Fibroblast of the aortic adventitia (primary cell): ENCODE measurements around the gene TRPV2. TPM values are rescaled to one million over a fixed set of nuclear protein-coding genes. Genes with fewer than 3 reads are reported as not detected.

Experiments used
- DNase-seq: peaks from one replicate; pipeline ENCODE4 v3.0.0-alpha.2; 2010; ENCODE audit warnings: low read depth
- H3K4me3 ChIP-seq: 2 replicates; pipeline ENCODE4 v1.5.1; 2011; ENCODE audit warnings: low read depth, mild to moderate bottlenecking, control low read depth, low read length, moderate library complexity
- CTCF ChIP-seq: IDR thresholded peaks from 2 replicates; pipeline ENCODE4 v1.5.1; 2011; ENCODE audit warnings: mild to moderate bottlenecking, low read length, control low read depth, inconsistent platforms; ENCODE audit not compliant: insufficient read depth
- total RNA-seq: library from RNA; depleted of rRNA; stranded (reverse); fragments of >200 nt; gene quantifications from 2 replicates; pipeline ENCODE4 v1.2.3, GENCODE V29; 2012; ENCODE audit warnings: low replicate concordance

TRPV2 gene
- total RNA-seq, 1 donor, result 5.3 TPM

GRCh38 chr17:16423226-16423872 lies 8.0 kb downstream of the TRPV2 start:
- no peak for DNase-seq
- no peak for TF ChIP-seq CTCF
- no peak overlapping the region for H3K4me3 ChIP-seq

- no peak for TF ChIP-seq CTCF
- no peak overlapping the region for H3K4me3 ChIP-seq
- no peak for DNase-seq
Observed at GRCh38 chr17:16425202-16425601, 9.8 kb downstream of the TRPV2 start.

GRCh38 chr17:16425698-16426659 lies 10.6 kb downstream of the TRPV2 start:
- TF ChIP-seq CTCF, result no peak
- H3K4me3 ChIP-seq, result no peak overlapping the region
- DNase-seq, result no peak

- no peak for DNase-seq
- H3K4me3 ChIP-seq, result no peak overlapping the region
- TF ChIP-seq CTCF, result no peak
Observed at GRCh38 chr17:16427020-16427419, 11.6 kb downstream of the TRPV2 start.

DNA sequence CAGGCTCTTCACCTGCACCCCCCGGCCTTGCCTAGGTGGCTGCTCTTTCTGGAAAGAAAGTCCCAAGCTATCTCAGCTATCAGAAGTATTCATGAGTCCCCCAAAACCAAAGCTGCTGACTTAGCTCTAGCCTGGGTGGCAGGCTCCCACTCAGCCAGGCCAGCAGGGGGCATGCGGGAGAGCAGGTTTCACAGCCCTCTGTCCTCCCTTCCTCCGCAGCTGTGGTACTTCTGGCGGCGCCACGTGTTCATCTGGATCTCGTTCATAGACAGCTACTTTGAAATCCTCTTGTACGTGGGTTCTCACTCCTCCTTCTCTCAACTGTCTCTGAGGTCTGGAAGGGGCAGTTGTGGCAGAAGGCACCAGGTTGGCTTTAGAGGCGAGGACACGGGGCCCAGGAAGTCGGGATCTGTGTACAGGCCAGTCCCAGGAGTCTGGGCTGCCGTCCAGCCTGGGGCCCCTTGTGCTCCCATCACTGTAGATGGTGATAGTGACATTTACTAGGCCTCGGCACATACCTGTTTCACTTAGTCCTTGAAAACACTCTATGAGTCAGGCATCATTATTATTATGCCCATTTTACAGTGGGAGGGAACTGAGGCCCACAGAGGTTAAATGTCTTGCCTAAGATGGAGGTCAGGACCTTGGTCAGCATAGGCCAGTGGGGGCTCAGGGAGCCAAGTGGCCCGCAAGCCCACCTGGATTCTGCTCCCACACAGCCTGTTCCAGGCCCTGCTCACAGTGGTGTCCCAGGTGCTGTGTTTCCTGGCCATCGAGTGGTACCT lies 12.9 kb downstream of the TRPV2 start:
- DNase-seq, result peak; percentile 49
- peak; percentile 70 for TF ChIP-seq CTCF
- H3K4me3 ChIP-seq, result no peak overlapping the region

DNA sequence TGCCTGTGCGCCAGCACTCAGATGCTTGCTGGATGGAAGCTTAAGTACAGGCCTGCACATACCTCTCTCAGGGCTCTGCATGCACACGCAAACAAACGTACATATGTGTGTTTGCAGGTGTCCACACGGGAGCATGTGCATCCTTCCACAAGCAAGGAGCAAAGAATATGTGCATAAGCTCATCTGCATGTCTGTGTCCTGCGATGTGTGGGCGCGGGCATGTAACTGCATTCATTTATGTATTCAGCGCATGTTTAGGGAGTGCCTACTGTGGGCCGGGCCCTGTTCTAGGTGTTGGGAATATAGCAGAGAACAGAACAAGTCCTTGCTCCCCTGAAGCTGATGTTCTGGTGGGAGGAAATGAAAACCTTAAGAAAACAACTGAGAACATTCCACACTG lies 13.7 kb downstream of the TRPV2 start:
- DNase-seq, result no peak
- H3K4me3 ChIP-seq, result no peak overlapping the region
- no peak for TF ChIP-seq CTCF
